Ovary (tissue), 9 donors: Measurements from ENCODE around the gene MIAT. TPM values are rescaled to one million over a fixed set of nuclear protein-coding genes. Genes with fewer than 3 reads are reported as not detected.

Source experiments
- DNase-seq, 5 donors: peaks; one replicate each; pipeline ENCODE4 v3.0.0-alpha.2; 2019 to 2020
- H3K27ac ChIP-seq, 2 donors: fragments of 200-600 bp; one replicate each; pipeline versions ENCODE4 v1.5.1 to v1.8.0; 2019 to 2022
- H3K27me3 ChIP-seq: fragments of 200-600 bp; one replicate; pipeline ENCODE4 v1.8.0; 2022
- H3K36me3 ChIP-seq: fragments of 200-600 bp; sonication (generic); one replicate; pipeline ENCODE4 v1.5.1; 2019
- H3K4me1 ChIP-seq: one replicate; pipeline ENCODE4 v1.8.1; 2013; ENCODE audit warnings: mild to moderate bottlenecking, moderate library complexity; ENCODE audit not compliant: insufficient read depth
- H3K4me3 ChIP-seq: fragments of 200-600 bp; sonication (generic); one replicate; pipeline ENCODE4 v1.5.1; 2017
- H3K9me3 ChIP-seq, 2 donors: fragments of 200-600 bp in 1 of 2; sonication (generic) in 1 of 2; one replicate each; pipeline versions ENCODE4 v1.5.1 to v1.8.1; 2013 to 2019; ENCODE audit warnings: mild to moderate bottlenecking in 1 of 2, moderate library complexity in 1 of 2
- CTCF ChIP-seq, 3 donors: fragments of 450-650 bp in 2 of 3; fragments of 200-600 bp in 1 of 3; IDR thresholded peaks; one replicate each; pipeline versions ENCODE4 v1.5.1 to v1.8.0; 2016 to 2022; ENCODE audit warnings: antibody characterized with exemption in 3 of 3, mild to moderate bottlenecking in 1 of 3
- EP300 ChIP-seq: sonication (generic); formaldehyde crosslinking; IDR thresholded peaks from one replicate; pipeline ENCODE4 v1.6.1; 2017; ENCODE audit warnings: antibody characterized with exemption
- POLR2A ChIP-seq: fragments of 450-650 bp; IDR thresholded peaks from one replicate; pipeline ENCODE4 v1.6.1; 2017; ENCODE audit warnings: antibody characterized with exemption, mild to moderate bottlenecking, moderate library complexity
- WGBS, 3 donors: extraction: QIAGEN DNeasy Blood & Tissue Kit in 1 of 3; methylation state at CpG; one replicate each; pipeline versions ENCODE4 v1.1.5 to v1.1.7; 2013 to 2017; 5-methylcytosine and 5-hydroxymethylcytosine counted together
- intact Hi-C, 4 donors: fragments of 100-400 bp; cut with DNase I; formaldehyde crosslinking; loops; one replicate each; pipeline versions ENCODE4 v1.11.0 to v1.15.1; 2022 to 2023
- polyA plus RNA-seq, 2 donors: library from polyadenylated mRNA; stranded (reverse); fragments of 200-250 nt in 1 of 2; fragments of 350-450 nt in 1 of 2; fragmentation: Illumina TruSeq in 1 of 2; extraction: RNeasy Lipid Tissue Mini Kit (QIAGEN cat#74804) in 1 of 2; gene quantifications; one replicate each; pipeline ENCODE4 v1.2.3, GENCODE V29; 2013 to 2014
- total RNA-seq, 7 donors: library from RNA; depleted of rRNA in 2 of 7; stranded (reverse); fragments of >200 nt in 2 of 7; fragmentation: NEBNext Ultra II Directional in 3 of 7; extraction: Animal tissue kit (Norgen Biotek cat#: 25700) in 3 of 7; gene quantifications; one replicate each; pipeline versions ENCODE4 v1.1.0 to v1.2.4, GENCODE V29; 2016 to 2023
- donor health status: DM: no; HTN: no; CAD: no; lungs with moderate emphysema.
- donor health status: DM: no; HTN: no; CAD: no.
- donor health status: Bipolar disorder and iron deficiency.
- donor health status: DM: yes; HTN: yes; CAD: no.
- donor health status: DM: no; HTN: no; CAD: no.
- donor health status: DM: yes; HTN: yes; CAD: no.

MIAT gene
- total and polyA plus RNA-seq, 9 donors, result 0.15 to 0.97 (median 0.56) TPM

DNA sequence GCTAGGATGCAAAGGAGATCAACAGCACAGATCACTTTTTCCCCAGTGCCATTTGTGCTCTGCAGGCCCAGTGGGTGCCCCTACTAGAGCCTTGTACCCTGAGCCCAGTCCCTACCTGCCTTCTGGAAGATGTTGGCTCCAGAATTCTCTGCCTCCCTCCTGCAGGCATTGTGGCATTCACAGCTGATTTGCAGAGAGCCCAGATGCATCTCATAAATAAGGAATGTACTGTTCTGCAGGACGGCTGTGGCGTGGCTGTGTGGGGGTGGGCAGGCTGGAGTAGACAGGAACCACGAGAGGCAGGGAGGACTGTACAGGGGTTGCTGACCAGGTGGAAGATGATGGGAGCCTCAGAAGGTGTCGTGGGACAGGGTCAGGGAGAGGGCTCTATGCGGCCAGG, 11.2 kb upstream of the MIAT start:
- TF ChIP-seq EP300 (no peak), CTCF (IDR thresholded peaks at IDR 0.05) (no peak)
- intact Hi-C loops, result no loop called here
- 17 to 20% (median 19%) methylated on average over 5 of the region's 5 CpGs for WGBS, 3 donors
- DNase-seq, result no peak
- Histone ChIP-seq H3K36me3 (no peaks in the 10 kb centered on the region), H3K4me3 (no peak overlapping the region), H3K27ac (no peak overlapping the region), H3K4me1 (peaks cover 2% of the 10 kb centered on the region), H3K9me3 (no peaks in the 10 kb centered on the region), H3K27me3 (no peaks in the 10 kb centered on the region)

GRCh38 chr22:26648011-26648497, 9.3 kb upstream of the MIAT start:
- no peak for DNase-seq
- no peak overlapping the region for H3K27ac ChIP-seq
- WGBS, 3 donors, result 15 to 18% (median 16%) methylated on average over 17 of the region's 17 CpGs
- no peaks in the 10 kb centered on the region for H3K9me3 ChIP-seq
- no peaks in the 10 kb centered on the region for H3K36me3 ChIP-seq
- H3K4me1 ChIP-seq, result peaks cover 2% of the 10 kb centered on the region
- no peaks in the 10 kb centered on the region for H3K27me3 ChIP-seq
- intact Hi-C loops, result no loop called here
- H3K4me3 ChIP-seq, result no peak overlapping the region
- TF ChIP-seq CTCF (IDR thresholded peaks at IDR 0.05), result no peak
- no peak for TF ChIP-seq EP300
- TF ChIP-seq POLR2A, result no peak

GRCh38 chr22:26648528-26649388, 8.6 kb upstream of the MIAT start:
- 51 to 63% (median 52%) methylated on average over 6 of the region's 6 CpGs for WGBS, 3 donors
- DNase-seq, result no peak
- intact Hi-C loops, result no loop called here
- H3K9me3 ChIP-seq, result no peaks in the 10 kb centered on the region
- H3K36me3 ChIP-seq, result no peaks in the 10 kb centered on the region
- TF ChIP-seq EP300 (no peak), CTCF (IDR thresholded peaks at IDR 0.05) (no peak), POLR2A (no peak)
- H3K27ac ChIP-seq, result no peak overlapping the region
- no peak overlapping the region for H3K4me3 ChIP-seq
- H3K27me3 ChIP-seq, result no peaks in the 10 kb centered on the region
- H3K4me1 ChIP-seq, result peaks cover 2% of the 10 kb centered on the region

DNA sequence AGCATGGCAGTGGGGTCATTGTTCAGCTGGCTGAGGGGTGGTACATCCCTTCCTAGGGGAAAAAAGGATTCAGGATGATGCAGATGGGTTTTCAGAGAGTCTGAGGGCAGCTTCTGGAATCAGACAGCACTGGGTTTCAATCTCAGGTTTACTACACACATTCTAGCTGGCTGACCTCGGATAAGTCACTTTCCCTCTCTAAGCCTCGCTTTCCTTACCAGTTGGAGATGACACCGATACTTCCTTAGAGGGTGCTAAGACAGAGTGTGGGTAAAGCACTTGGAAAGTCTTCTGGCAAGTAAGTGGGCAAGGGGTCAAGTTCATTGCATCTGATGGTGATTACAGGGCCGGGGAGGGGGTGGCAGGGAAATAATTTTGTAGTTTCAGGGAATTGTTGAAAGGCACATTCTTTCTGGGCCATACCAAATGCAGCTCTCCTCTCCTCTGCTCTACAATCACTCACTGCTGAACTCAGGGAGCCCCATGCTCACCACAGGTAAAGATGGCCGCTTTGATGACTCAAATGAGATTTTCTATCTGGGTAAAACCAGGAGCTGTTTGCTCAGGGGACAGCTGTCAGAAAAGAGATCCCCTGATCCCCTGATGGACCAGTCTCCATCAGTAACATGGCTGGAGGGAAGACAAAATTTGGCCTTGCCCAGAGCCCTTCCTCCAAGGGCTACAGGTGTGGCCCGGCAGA, 6.5 kb upstream of the MIAT start:
- H3K4me1 ChIP-seq, result no peaks in the 10 kb centered on the region
- H3K36me3 ChIP-seq, result no peaks in the 10 kb centered on the region
- TF ChIP-seq POLR2A, result no peak
- TF ChIP-seq EP300, result no peak
- no peak for TF ChIP-seq CTCF (IDR thresholded peaks at IDR 0.05)
- intact Hi-C loops, result no loop called here
- no peak overlapping the region for H3K27ac ChIP-seq
- no peaks in the 10 kb centered on the region for H3K9me3 ChIP-seq
- no peak for DNase-seq
- H3K4me3 ChIP-seq, result no peak overlapping the region
- 77 to 80% (median 77%) methylated on average over 6 of the region's 6 CpGs for WGBS, 3 donors
- H3K27me3 ChIP-seq, result no peaks in the 10 kb centered on the region
